Adrenal gland (tissue), 5 donors: ENCODE data around the gene TRIP12.

Experiments
- CTCF ChIP-seq, 6 experiments: fragments of 450-650 bp in 4 of 6; fragments of 200-600 bp in 2 of 6; sonication (generic) in 1 of 6; IDR thresholded peaks; 1 replicate in 5 of 6; 2 replicates in 1 of 6; pipeline versions ENCODE4 v1.5.1 to v1.8.0; 2016 to 2021; ENCODE audit warnings: antibody characterized with exemption in 6 of 6, mild to moderate bottlenecking in 2 of 6, moderate library complexity in 1 of 6
- POLR2A ChIP-seq, 2 donors: fragments of 450-650 bp; IDR thresholded peaks; one replicate each; pipeline ENCODE4 v1.6.1; 2017; ENCODE audit warnings: antibody characterized with exemption in 2 of 2, mild to moderate bottlenecking in 2 of 2, moderate library complexity in 1 of 2
- donor health status: DM: no; HTN: no; CAD: no.

GRCh38 chr2:229835596-229836283, 86.1 kb downstream of the TRIP12 start:
- TF ChIP-seq POLR2A (IDR thresholded peaks at IDR 0.05) (no peak), CTCF (IDR thresholded peaks at IDR 0.05) (no peak)
